ENCODE measurements around the gene ZNF681.
"Not testable (repeated sequence)": the region's sequence is repeated elsewhere in the genome, so short reads cannot be mapped to it uniquely, and the experiment has no call there.

The ZNF681 gene

DNA sequence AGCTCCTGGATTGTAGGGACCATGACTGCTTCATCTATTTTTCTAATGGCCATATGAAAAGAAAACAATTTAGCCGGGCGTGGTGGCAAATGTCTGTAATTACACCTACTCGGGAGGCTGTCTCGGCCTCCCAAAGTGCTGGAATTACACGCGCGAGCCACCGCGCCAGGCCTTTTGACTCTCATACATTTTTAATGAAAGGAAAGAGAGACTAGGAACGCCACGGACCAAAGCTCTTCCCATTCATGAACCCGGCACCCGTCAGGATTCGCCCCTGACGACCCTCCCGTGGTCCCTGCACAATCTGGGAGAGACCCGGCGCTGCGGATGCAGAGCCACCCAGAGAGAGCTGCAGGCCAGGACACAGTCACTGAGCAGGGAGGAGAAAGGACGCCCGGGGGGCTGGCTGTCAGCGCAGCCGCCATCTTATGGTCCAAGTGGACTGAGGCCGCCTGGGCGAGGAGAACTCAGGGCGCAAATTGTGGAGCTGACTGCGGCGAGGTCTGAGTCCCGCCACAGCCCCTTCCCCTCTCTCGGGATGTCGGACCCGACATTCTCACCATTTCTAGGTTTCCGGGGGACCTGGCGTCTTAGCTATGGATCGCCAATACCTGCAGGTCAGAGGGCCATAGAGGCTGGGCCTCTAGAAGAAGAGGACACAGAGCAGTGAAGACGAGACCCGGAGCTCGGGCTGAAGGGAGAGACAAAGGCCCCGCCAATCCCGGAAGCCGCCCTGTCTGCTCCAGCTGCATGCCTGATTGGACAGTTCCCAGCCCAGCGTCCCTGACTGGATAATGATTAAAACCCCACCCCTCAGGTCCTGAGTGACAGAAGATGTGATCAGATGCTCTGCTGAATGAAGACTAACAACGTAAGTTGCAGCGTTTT, at the start of gene ZNF681:
ZNF681 (minus strand) TSS at position 705 of the 888 bp plus-strand sequence; CDS start at position 563, 142 bp downstream.
- peak; percentile 87 for DNase-seq

DNA sequence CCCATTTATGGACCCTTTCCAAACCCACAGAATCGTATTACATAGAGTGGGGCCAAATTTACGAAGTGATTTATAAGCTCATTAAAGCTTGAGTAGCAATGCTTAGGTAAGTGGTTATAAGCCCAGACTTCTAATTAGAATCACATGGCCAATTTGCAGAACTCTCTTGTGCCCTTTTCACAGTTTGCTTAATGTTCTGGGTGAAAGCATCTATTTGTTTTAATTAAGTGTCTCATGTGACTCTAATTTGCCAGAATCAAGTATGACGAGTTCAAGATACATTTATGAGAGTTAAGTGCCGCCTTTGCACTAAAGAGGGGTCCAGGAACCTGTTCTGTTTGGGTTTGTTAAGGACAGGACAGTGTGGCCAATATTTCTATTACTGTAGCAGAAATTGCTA, 46.0 kb upstream of the ZNF681 start:
- no peak for DNase-seq

DNA sequence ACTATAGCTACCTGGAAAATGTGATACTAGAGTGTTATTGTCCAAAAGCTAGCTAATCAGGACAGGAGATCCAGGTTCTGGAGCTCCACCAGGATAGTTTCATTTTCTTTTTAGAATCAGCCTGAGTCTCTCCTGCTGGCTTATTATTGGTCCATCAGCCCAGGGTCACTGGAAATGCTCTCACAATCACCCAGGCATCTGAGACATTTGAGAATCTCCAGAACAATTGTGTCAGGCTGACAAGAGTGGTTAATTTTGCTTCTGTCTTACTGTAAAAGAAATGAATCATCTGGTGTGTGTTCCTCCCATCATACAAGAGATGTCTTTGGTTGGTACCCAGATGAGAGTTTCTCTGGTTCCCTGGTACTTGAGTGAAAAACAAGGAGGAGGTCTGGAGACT, 43.6 kb upstream of the ZNF681 start:
- no peak for DNase-seq

DNA sequence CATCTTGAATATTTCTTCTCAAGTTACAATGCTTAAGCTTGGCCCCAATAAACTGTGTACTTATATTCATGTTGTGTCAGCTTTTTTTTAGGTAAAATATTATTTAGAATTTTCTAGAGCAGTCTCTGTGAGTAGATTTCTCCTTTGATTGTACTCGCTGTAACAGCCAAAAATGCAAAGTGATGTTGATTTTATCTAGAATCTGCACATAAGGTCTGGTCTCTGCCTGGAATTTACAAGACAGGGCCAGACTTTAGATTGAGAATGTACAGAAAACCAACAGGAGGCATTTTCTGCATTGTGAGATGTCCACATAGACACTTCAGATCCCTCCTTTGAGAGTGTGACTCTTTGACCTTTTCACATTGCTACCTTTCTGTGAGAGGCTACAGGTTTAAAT, 43.1 kb upstream of the ZNF681 start:
- no peak for DNase-seq

DNA sequence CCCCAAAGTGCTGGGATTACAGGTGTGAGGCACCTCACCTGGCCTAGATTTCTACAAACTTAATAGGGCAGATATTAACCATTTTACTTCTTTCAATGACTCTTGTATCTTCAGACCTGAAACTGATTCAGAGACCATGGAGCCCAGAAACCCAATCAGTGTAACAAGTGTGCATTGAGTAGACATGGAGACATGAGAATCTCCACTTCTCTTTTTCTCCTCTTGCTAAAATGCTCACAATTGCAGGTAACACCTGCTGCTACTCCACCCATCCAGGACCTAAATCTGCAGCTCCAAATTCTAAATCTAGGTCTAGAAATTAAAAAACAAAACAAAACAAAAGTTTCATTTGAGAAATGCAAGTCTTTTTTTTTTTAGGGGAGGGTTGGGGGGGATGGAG, 42.2 kb upstream of the ZNF681 start:
- DNase-seq, result no peak

DNA sequence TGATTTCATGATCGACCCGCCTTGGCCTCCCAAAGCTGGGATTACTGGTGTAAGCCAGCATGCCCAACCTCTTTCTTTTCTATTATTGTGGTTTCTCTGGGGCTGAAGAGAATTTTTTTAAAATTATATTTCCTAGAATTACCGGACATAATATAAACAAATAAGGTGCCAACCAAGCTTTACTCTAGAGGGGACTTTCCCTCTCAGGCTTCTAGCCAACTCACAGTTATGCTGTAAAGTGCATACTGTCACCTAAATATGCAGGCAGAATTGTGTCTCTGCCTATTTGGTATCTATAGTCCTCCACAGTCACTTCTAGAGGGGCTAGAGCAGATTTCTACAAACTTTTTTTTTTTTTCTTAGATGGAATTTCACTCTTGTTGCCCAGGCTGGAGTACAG, 41.6 kb upstream of the ZNF681 start:
- no peak for DNase-seq

DNA sequence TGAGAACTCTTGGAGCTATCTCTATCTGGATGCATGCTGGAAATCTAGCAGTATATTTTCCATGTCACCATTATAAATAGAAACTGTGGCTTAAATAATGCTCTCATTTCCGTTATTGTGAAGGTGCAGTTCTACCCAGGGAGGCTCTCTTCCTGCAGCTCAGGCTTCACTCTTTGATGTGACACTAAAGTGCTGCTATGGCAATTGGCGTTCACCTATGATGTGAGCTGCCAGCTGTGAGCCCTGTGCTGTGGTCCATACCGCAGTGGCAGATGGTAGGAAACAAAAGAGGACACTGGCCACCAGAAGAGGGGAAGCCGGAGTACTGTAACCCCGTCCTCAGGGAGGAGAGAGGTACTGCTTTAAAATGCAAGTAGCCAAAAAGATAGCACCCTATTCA, 40.6 kb upstream of the ZNF681 start:
- peak; percentile 4 for DNase-seq

DNA sequence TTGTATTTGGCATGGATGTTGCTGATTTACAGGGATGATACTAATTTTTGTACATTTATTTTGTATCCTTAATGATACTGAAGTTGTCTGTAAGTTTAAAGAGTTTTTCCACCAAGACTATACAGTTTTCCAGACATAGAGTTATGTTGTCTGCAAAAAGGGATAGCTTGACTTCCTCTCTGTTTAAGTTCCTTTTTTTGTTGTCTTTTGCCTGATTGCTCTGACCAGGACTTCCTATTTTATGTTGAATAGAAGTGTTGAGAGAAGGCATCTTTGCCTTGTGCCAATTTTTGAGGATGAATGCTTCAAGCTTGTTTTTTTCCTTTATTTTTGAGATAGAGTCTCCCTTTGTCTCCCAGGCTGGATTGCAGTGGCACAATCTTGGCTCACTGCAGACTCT, 36.8 kb upstream of the ZNF681 start:
- DNase-seq, result no peak

DNA sequence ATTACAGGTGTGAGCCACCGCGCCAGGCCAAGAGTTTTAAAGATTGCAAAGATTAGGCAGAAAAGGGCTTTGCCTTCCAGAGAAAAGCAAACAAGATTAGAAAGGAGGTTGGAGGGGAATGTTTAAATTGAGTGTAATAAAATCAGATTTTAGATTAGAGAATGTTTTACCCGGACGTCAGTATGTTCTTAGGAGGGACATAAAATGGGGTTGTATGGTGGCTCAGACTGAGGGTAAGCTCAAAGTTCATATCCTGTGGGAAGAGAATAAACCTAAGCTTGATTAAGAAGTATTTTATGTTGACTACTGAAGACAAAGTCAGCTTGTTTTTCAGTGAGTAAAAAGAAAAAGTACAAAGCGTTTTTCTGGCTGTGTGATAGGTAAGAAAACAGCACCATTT, 34.1 kb upstream of the ZNF681 start:
- DNase-seq, result no peak

DNA sequence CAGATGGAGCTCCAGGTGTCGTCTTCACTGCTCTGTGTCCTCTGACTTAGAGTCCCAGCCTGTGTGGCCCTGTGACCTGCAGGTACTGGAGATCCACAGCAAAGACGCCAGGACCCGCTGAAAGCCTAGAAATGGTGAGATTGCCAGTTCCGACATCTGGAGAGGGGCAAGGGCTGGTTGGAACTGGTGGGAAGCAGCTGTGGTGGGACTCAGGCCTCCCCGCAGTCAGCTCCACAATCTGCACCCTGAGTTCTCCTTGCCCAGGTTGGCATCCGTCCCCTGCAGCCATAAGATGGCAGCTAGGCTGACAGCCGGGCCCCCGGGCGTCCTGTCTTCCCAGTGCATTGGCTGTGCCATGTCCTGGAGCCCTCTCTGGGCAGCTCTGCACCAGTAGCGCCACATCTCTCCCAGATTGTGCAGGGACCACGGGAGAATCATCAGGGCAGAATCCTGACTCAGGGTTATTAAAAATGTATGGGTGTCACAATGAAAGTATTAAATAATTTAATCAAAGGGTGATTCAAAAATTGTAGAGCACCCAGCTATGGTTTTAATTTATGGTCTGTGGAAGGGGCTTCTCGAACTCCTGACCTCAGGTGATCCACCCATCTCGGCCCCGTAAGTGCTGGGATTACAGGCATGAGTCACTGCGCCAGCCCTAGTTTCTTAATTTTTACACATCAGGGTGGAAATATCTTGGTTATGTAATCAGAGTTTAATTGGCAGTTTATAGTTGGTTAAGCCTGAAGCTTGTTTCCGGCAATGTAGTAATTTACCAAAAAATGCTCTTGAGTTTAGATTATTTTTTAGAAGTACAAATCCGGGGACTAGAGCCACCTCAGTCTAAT, 32.2 kb upstream of the ZNF681 start:
- DNase-seq, result no peak

DNA sequence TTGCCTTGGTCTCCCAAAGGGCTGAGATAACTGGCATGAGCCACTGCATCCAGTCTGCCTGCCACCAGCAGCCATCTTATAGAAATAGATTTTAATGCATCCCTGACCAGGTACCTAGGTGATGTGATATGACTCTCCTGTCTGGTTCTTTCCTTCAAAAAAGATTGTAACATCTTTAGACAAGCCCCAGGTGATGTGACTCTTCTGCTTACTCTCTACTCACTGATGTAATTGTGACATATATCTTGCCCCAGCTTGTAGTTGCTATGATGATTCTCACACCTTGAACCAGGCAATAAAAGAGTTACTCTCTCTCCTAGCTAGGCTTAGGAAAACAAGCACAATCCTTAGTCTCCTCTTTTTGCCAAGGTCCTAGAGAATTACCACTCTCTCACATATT, 30.6 kb upstream of the ZNF681 start:
- no peak for DNase-seq

DNA sequence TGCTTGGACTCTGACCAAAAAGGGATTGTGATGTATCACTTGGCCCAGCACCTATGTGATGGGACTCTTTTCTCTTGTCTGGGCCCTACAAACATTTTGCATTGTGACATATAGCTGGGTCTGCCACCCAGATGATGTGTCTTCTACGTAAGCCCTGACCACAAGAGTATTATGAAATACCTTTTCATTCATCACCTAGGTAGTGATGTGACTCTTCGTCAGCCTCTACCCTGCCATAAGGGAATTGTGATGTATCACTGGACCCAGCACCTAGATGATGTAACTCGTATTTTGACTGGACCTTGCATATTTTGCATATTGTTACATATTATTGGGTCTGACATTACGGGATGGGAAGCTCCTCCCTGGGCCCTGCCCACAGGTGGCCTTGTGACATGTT, 29.7 kb upstream of the ZNF681 start:
- no peak for DNase-seq

DNA sequence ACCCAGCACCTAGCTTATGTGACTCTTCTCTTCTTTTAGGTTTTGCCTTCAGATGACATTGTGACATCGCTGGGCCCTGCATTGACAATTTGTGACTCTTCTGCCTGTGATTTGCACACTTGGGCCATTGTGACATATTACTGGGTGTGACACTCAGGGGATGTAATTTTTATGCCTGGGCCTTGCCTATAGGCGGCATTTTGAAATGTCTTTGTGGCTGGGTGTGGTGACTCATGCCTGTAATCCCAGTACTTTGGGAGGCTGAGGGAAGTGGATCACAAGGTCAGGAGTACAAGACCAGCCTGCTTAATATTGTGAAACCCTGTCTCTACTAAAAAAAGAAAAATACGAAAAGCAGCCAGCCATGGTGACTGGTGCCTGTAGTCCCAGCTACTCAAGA, 28.4 kb upstream of the ZNF681 start:
- DNase-seq, result no peak

DNA sequence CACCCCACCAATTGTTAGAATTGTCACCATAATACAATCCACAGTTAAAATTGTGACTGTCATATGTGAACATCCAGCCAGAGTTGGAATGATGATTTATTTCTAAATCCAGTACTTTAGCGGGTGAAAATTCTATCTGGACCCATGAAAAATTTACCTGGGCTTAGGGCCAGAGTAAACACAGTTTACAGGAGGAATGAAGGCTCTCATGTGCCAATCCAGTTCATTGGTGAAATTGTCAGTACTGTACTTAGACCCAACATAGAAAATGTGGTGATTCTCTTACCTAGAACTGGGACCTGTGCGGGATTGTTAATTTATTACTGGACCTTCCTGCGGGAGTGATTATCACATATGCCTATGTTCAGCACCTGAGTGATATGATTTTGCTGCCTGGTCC, 27.3 kb upstream of the ZNF681 start:
- no peak for DNase-seq

DNA sequence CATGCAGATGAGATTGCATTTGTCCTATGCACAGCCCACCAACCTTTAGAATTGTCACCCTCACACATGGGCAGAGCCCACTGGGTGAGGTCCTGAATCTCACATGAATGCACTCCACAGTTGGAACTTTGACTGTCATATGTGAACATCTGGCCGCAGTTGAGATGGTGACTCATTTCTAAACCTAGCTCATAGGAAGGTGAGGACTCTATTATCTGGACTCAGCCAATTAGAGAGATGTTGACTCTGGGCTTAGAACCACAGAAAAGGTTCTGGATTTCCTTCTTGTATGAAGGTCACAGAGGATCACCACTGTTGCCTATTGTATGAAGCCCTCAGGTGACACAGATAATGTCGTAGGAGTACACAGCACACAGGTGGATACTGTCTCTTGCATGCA, 25.6 kb upstream of the ZNF681 start:
- DNase-seq, result no peak

DNA sequence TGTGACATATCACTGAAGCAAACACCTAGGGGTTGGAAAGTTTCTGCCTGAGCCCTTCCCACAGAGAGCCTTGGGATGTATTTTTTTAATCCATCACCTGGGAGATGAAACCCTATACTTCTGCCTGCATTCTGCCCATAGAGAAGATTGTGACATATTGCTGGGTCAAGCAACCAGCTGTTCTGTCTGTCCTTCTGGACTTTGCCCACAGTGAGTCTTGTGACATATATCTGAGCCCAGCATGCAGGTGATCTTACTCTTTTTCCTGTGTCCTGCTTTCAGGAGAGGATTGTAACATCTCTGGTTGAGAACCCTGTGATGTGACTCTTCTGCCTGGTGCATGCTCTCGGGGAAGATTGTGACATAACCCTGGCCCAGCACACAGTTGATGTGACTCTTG, 24.9 kb upstream of the ZNF681 start:
- DNase-seq, result no peak

DNA sequence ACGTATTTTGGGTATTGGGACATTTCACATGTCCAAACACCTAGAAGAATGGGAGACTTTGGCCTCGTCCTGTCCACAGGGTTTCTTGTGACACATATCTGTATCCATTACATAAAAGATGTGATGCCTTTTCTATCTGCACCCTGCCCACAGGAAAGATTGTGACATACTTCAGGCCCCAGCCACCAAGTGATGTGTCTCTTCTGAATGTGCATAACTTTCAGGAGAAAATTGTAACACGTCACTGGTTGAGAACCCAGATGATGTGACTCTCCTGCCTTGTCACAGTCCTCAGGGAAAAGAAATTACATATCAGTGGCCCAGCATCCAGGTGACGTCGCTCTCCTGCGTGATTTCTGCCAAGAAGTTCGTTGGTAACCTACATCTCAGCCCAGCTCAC, 21.0 kb upstream of the ZNF681 start:
- DNase-seq, result no peak

DNA sequence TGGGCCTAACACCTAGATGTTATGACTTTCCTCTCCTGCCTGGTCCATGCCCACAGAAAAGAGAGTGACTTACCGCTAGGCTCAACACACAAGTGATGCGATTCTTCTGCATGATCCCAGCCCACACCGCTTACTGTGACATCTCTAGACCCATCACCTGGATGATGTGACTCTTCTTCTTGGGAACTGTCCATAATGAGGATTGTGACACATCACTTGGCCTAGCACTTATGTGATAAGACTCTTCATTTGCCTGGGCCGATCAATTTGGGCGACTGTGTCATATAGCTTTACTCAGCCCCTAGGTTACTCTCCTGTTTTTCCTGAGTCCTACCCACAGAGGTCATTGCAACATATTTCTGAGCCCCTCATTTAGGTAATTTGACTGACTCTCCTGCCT, 19.9 kb upstream of the ZNF681 start:
- no peak for DNase-seq

DNA sequence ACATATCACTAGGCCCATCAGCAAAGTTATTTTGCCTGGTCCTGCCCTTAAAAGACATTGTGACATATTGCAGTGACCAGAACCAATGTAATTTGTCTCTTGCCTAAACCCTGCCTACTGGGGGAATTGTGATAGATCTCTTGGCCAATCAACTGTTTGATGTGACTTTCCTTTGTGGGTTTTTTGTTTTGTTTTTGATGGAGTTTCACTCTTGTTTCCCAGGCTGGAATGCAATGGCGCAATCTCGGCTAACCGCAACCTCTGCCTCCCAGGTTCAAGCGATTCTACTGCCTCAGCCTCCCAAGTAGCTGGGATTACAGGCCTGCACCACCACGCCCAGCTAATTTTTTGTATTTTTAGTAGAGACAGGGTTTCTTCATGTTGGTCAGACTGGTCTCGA, 19.3 kb upstream of the ZNF681 start:
- DNase-seq, result not testable (repeated sequence)

DNA sequence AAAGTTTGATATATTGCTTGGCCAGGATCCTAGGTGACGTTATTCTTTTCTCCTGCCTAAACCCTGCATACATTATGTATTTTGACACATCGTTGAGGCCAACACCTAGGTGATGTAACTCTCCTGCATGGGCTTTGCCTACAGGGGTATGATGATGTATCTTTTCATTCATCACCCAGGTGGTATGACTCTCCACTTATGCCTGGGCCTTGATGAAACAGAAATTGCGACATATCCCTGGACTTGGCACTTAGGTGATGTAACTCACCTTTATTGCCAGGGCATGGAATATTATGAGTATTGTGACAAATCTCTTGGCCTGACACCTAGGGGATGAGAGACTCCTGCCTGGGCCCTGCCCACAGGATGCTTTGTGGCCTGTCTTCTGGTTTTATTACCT, 18.5 kb upstream of the ZNF681 start:
- no peak for DNase-seq

DNA sequence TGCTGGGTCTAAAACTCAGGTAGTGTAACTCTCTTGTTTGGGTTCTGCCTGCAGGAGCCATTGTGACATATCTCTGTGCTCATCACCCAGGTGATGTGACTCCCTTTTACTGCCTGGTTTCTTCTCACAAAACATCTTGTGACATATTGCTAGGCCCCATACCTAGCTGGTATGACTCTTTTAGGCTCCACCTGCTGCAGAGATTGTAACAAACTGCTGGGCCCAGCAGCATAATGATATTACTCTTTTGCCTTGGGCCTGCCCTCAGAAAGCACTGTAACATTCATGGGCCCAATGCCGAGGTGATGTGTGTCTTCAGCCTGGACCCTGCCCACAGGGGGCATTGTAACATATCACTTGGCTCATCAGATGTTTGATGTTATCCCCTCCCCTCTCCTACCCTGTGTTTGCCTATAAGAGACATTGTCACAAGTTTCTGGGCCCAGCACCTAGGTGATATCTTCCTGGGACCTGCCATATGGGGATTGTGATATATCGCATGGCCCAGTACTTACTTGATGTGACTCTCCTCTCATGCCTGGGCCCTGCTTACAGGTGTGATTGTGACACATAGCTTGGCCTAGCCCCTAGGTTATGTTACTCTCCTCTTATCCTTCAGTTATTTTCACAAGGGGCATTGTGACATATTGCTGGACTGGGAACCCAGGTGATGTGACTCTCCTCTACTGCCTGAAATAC, 18.0 kb upstream of the ZNF681 start:
- no peak for DNase-seq

DNA sequence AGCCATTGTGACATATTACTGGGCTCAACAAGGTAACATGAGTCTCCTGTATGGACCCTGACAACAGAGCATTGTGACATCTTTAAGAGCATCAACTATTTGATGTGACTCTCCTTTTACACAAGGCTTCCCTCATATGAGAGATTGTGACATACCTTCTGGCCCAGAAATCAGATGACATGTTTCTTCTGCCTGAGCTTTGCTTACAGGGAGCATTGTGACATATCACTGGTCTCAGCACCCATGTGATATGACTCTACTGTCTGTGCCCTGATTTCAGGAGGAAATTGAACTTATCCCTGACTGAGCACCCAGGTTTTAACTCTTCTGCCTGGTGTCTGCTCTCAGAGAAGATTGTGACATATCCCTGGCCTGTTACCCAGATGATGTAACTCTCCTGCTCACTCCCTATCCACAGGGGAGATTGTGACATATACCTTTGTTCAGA, 15.9 kb upstream of the ZNF681 start:
- DNase-seq, result no peak

DNA sequence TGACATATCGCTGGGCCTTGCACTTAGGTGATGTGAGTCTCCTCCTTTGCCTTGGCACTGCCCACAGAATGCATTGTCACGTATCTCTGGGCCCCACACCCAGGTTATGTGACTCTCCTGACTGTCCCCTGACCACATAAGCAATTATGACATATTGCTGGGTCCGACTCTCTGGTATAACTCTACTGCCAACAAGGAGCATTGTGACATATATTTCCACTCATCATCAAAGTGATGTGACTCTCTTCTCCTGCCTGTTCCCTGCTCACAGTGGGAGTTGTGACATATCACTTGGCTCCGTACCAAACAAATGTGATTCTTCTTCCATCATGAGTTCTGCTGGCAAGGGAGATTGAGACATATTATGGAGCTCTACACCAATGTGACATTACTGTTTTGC, 15.4 kb upstream of the ZNF681 start:
- no peak for DNase-seq

DNA sequence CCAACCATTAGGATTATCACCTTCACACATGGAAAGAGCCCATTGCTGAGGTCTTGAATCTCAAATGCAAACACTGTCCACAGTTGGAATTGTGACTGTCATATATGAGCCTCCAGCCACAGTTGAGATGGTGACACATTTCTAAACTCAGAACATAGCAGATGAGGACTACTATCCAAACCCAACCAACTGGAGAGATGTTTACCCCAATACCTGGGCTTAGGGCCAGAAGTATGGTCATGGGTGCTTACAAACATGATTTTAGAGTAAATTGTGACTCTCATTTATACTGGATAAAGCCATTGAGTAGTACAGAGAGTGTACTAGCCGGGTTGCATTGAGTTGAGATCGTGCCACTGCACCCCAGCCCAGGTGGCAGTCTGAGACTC, 14.0 kb upstream of the ZNF681 start:
- DNase-seq, result no peak
